T-cell (primary cell): ENCODE results near the gene SEMA3A. TPM values are rescaled to one million over a fixed set of nuclear protein-coding genes. Genes with fewer than 3 reads are reported as not detected.

Experiments used
- ATAC-seq, 4 experiments: fragments of 200-7000 bp in 3 of 4; fragments of 150-1000 bp in 1 of 4; cut with Tn5 transposase; replicated peaks in 1 of 4; 1 replicate in 3 of 4; 2 replicates in 1 of 4; pipeline ENCODE4 v1.10.0; 2021; ENCODE audit warnings: moderate library complexity in 3 of 4, mild to moderate bottlenecking in 2 of 4, moderate number of reproducible peaks in 1 of 4
- CTCF ChIA-PET, 2 donors: fragments of 300-600 bp; sonication (Branson Sonifier 250); formaldehyde crosslinking; loops; one replicate each; lab custom pipeline; 2022; ENCODE audit warnings: antibody characterized with exemption in 2 of 2; lab: Charles Lee
- POLR2A ChIA-PET, 2 donors: fragments of 300-600 bp; sonication (Branson Sonifier 250); formaldehyde crosslinking; loops; one replicate each; lab custom pipeline; 2022; ENCODE audit warnings: antibody characterized with exemption in 2 of 2; lab: Charles Lee
- DNase-seq, 35 experiments: peaks; one replicate each; pipeline versions ENCODE4 v3.0.0 to v3.0.0-alpha.2; 2013 to 2023
- H3K27ac ChIP-seq: one replicate; pipeline ENCODE4 v1.5.1; 2013; ENCODE audit warnings: low read length
- H3K27me3 ChIP-seq, 2 experiments: replicated peaks in 1 of 2; 1 replicate in 1 of 2; 2 replicates in 1 of 2; pipeline versions ENCODE4 v1.6.1 to v1.7.0; 2013; ENCODE audit warnings: low read length in 1 of 2, mixed read lengths in 1 of 2; ENCODE audit not compliant: control insufficient read depth in 2 of 2, insufficient read depth in 2 of 2; ENCODE audit errors: extremely low read depth in 1 of 2
- H3K36me3 ChIP-seq, 2 donors: 1 replicate in 1 of 2; 2 replicates in 1 of 2; pipeline versions ENCODE4 v1.6.1 to v1.7.0; 2013; ENCODE audit warnings: low read length in 1 of 2; ENCODE audit not compliant: control insufficient read depth in 2 of 2, insufficient read depth in 1 of 2; ENCODE audit errors: extremely low read depth in 1 of 2
- H3K4me1 ChIP-seq, 2 experiments: 1 replicate in 1 of 2; 2 replicates in 1 of 2; pipeline versions ENCODE4 v1.6.1 to v1.7.0; 2013; ENCODE audit warnings: low read length in 2 of 2, mixed read lengths in 1 of 2; ENCODE audit not compliant: insufficient read depth in 2 of 2, control insufficient read depth in 1 of 2; ENCODE audit errors: extremely low read depth in 1 of 2
- H3K4me3 ChIP-seq, 2 donors: 1 replicate in 1 of 2; 2 replicates in 1 of 2; pipeline versions ENCODE4 v1.5.1 to v1.7.0; 2013; ENCODE audit warnings: mild to moderate bottlenecking in 2 of 2, low read length in 1 of 2, moderate library complexity in 1 of 2; ENCODE audit not compliant: control insufficient read depth in 1 of 2; ENCODE audit errors: extremely low read depth in 1 of 2
- H3K9me3 ChIP-seq: 2 replicates; pipeline ENCODE4 v1.7.0; 2013
- H3K27ac Mint-ChIP-seq, 2 donors: one replicate each; pipeline ENCODE4 v1.8.0; 2020 to 2021; ENCODE audit warnings: mild to moderate bottlenecking in 2 of 2, mixed read lengths in 2 of 2
- H3K27me3 Mint-ChIP-seq, 2 donors: one replicate each; pipeline ENCODE4 v1.8.0; 2021 to 2022; ENCODE audit warnings: mixed read lengths in 2 of 2
- H3K36me3 Mint-ChIP-seq: one replicate; pipeline ENCODE4 v1.8.0; 2021; ENCODE audit warnings: mixed read lengths
- H3K4me1 Mint-ChIP-seq, 3 donors: one replicate each; pipeline ENCODE4 v1.8.0; 2020 to 2022; ENCODE audit warnings: mixed read lengths in 3 of 3, mild to moderate bottlenecking in 1 of 3
- H3K4me3 Mint-ChIP-seq, 3 donors: one replicate each; pipeline ENCODE4 v1.8.0; 2020 to 2022; ENCODE audit warnings: mild to moderate bottlenecking in 3 of 3, mixed read lengths in 3 of 3, moderate library complexity in 3 of 3
- H3K9me3 Mint-ChIP-seq, 3 donors: one replicate each; pipeline ENCODE4 v1.8.0; 2020 to 2022; ENCODE audit warnings: mixed read lengths in 3 of 3
- WGBS: methylation state at CpG from one replicate; pipeline ENCODE4 v1.1.5; 2013; ENCODE audit warnings: missing lambda C conversion rate; ENCODE audit not compliant: insufficient coverage; 5-methylcytosine and 5-hydroxymethylcytosine counted together
- total RNA-seq, 35 experiments: library from RNA in 6 of 35; stranded (reverse) in 6 of 35; fragments of 120-200 nt in 1 of 35; gene quantifications; one replicate each; pipeline versions ENCODE4 v1.2.1 to v1.2.4 and lab custom pipeline; 2013 to 2026

Gene SEMA3A
- total RNA-seq, 5 donors from 2014 or later (not counting 1 experiment from before 2014, with no cell fraction given) = 0.15 to 1.6 (median 0.53) TPM; not detected in 1

DNA sequence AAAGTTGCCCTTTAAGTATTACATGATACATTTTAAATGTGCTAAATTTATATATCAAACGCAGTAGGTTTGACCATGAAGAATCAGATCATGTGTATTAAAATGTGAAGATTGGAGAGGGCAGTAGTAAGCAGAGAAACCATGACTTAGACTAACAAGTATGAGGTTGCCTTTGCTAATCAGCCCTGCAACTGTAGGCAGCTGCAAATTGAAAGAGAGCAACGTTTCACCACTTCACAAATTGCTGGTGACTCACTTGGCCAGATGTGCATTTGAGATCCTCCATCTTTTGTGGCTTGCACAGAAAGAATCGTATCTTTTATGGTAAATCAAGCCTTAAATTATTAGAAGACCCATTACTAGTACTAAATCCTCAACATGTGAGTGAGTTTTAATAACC, 10.1 kb upstream of the SEMA3A start:
- POLR2A ChIA-PET = no interaction called here
- Mint-ChIP-seq H3K4me1 (no peaks in the 10 kb centered on the region), H3K27me3 (no peaks in the 10 kb centered on the region), H3K27ac (no peak overlapping the region), H3K4me3 (no peak overlapping the region), H3K36me3 (no peaks in the 10 kb centered on the region), H3K9me3 (peaks cover 0 to 3% (median 0%) of the 10 kb centered on the region in 3 donors)
- Histone ChIP-seq H3K27ac (no peak overlapping the region), H3K4me3 (no peak overlapping the region), H3K4me1 (no peaks in the 10 kb centered on the region), H3K27me3 (no peaks in the 10 kb centered on the region), H3K36me3 (no peaks in the 10 kb centered on the region), H3K9me3 (no peaks in the 10 kb centered on the region)
- CTCF ChIA-PET = no interaction called here
- WGBS = 86% methylated on average over 1 of the region's 3 CpGs
- DNase-seq = no peak
- no peak for ATAC-seq

GRCh38 chr7:84202855-84203254, 8.3 kb upstream of the SEMA3A start:
- H3K36me3 Mint-ChIP-seq = no peaks in the 10 kb centered on the region
- ChIA-PET POLR2A (no interaction called here), CTCF (no interaction called here)
- H3K4me1 Mint-ChIP-seq = no peaks in the 10 kb centered on the region
- H3K9me3 Mint-ChIP-seq = peaks cover 0 to 3% (median 0%) of the 10 kb centered on the region in 3 donors
- no CpG with 5 or more reads among the region's 1 CpG for WGBS
- H3K36me3 ChIP-seq = no peaks in the 10 kb centered on the region
- H3K4me1 ChIP-seq = no peaks in the 10 kb centered on the region
- no peak overlapping the region for H3K27ac ChIP-seq
- no peak overlapping the region for H3K4me3 Mint-ChIP-seq
- H3K9me3 ChIP-seq = no peaks in the 10 kb centered on the region
- no peaks in the 10 kb centered on the region for H3K27me3 Mint-ChIP-seq
- H3K27me3 ChIP-seq = no peaks in the 10 kb centered on the region
- no peak overlapping the region for H3K27ac Mint-ChIP-seq
- DNase-seq = no peak
- H3K4me3 ChIP-seq = no peak overlapping the region
- no peak for ATAC-seq

GRCh38 chr7:84200859-84201258, 6.3 kb upstream of the SEMA3A start:
- CTCF ChIA-PET = no interaction called here
- no peaks in the 10 kb centered on the region for H3K4me1 ChIP-seq
- Mint-ChIP-seq H3K27ac (no peak overlapping the region), H3K36me3 (no peaks in the 10 kb centered on the region), H3K9me3 (peaks cover 0 to 3% (median 0%) of the 10 kb centered on the region in 3 donors), H3K27me3 (no peaks in the 10 kb centered on the region), H3K4me3 (no peak overlapping the region), H3K4me1 (peaks cover 0 to 6% (median under 1%) of the 10 kb centered on the region in 3 donors)
- no peak for ATAC-seq
- no peaks in the 10 kb centered on the region for H3K36me3 ChIP-seq
- H3K9me3 ChIP-seq = no peaks in the 10 kb centered on the region
- H3K27ac ChIP-seq = no peak overlapping the region
- no peak overlapping the region for H3K4me3 ChIP-seq
- no peak for DNase-seq
- WGBS = no CpG with 5 or more reads among the region's 3 CpGs
- POLR2A ChIA-PET = no interaction called here
- no peaks in the 10 kb centered on the region for H3K27me3 ChIP-seq

GRCh38 chr7:84199216-84199615, 4.6 kb upstream of the SEMA3A start:
- no peak overlapping the region for H3K4me3 Mint-ChIP-seq
- Histone ChIP-seq H3K4me3 (no peak overlapping the region), H3K27ac (no peak overlapping the region), H3K9me3 (no peaks in the 10 kb centered on the region), H3K4me1 (peaks cover 2 to 5% of the 10 kb centered on the region in 2 experiments), H3K36me3 (no peaks in the 10 kb centered on the region), H3K27me3 (no peaks in the 10 kb centered on the region)
- H3K27ac Mint-ChIP-seq = no peak overlapping the region
- DNase-seq (no peak), ATAC-seq (no peak)
- no peaks in the 10 kb centered on the region for H3K27me3 Mint-ChIP-seq
- ChIA-PET CTCF (no interaction called here), POLR2A (no interaction called here)
- H3K4me1 Mint-ChIP-seq = peaks cover 13 to 22% (median 15%) of the 10 kb centered on the region in 3 donors
- no CpG with 5 or more reads among the region's 2 CpGs for WGBS
- H3K36me3 Mint-ChIP-seq = no peaks in the 10 kb centered on the region
- H3K9me3 Mint-ChIP-seq = peaks cover 0 to 3% (median 0%) of the 10 kb centered on the region in 3 donors

DNA sequence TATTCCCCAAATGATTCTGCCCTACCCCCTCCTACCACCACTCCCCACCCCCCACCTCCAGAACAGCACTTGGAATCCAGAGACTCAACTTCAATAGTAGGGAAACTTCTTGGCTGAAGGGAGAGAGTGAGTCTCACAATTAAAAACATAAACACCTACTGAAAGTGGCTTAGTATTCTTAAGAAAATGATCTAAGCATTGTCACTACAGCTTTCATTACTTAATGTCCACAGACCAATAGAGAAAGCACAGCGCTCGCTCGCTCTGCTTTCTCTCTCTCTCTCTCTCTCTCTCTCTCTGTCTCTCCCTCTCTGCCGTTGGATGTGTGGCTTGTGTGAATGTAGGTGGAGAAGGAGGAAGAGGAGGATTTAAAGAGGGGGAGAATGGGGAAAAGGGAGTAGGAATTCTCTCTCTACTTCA, 1.5 kb upstream of the SEMA3A start:
- peaks cover 0 to 3% (median 0%) of the 10 kb centered on the region in 3 donors for H3K9me3 Mint-ChIP-seq
- H3K27ac Mint-ChIP-seq = no peak overlapping the region
- Histone ChIP-seq H3K36me3 (no peaks in the 10 kb centered on the region), H3K27me3 (no peaks in the 10 kb centered on the region), H3K4me3 (no peak overlapping the region), H3K4me1 (peaks cover 5 to 14% of the 10 kb centered on the region in 2 experiments), H3K27ac (no peak overlapping the region), H3K9me3 (no peaks in the 10 kb centered on the region)
- peaks cover 20 to 37% (median 24%) of the 10 kb centered on the region in 3 donors for H3K4me1 Mint-ChIP-seq
- ChIA-PET POLR2A (no interaction called here), CTCF (no interaction called here)
- H3K4me3 Mint-ChIP-seq = peak overlapping the region in 1 of 3 donors; percentile 92
- no peaks in the 10 kb centered on the region for H3K36me3 Mint-ChIP-seq
- H3K27me3 Mint-ChIP-seq = no peaks in the 10 kb centered on the region
- WGBS = no CpG with 5 or more reads among the region's 4 CpGs
- no peak for DNase-seq
- ATAC-seq = no peak

- ATAC-seq (peak in 1 of 4 experiments; percentile 15), DNase-seq (no peak)
- Mint-ChIP-seq H3K27me3 (no peaks in the 10 kb centered on the region), H3K27ac (no peak overlapping the region), H3K4me1 (peaks cover 20 to 37% (median 24%) of the 10 kb centered on the region in 3 donors), H3K4me3 (peak overlapping the region; percentile 92), H3K9me3 (peaks cover 0 to 3% (median 0%) of the 10 kb centered on the region in 3 donors), H3K36me3 (no peaks in the 10 kb centered on the region)
- Histone ChIP-seq H3K4me1 (peaks cover 5 to 14% of the 10 kb centered on the region in 2 experiments), H3K9me3 (no peaks in the 10 kb centered on the region), H3K27me3 (no peaks in the 10 kb centered on the region), H3K4me3 (peak overlapping the region; percentile 45 to 84), H3K27ac (no peak overlapping the region), H3K36me3 (no peaks in the 10 kb centered on the region)
- CTCF ChIA-PET = no interaction called here
- no CpG with 5 or more reads among the region's 6 CpGs for WGBS
- POLR2A ChIA-PET = interaction anchor here in 1 of 2 donors (0.7 kb wide), 1 partner anchor 40 kb away, joined by 4 read pairs; no protein-coding TSS in a partner anchor
Measured at GRCh38 chr7:84195295-84196060, 889 bp upstream of the SEMA3A start.
